RPMI7951 (cell line): ENCODE results near the gene TTLL5. TPM values are rescaled to one million over a fixed set of nuclear protein-coding genes. Genes with fewer than 3 reads are reported as not detected.

ENCODE experiments used
- DNase-seq: peaks from one replicate; pipeline ENCODE4 v3.0.0-alpha.2; 2012; ENCODE audit warnings: low read depth
- total RNA-seq: library from RNA; depleted of rRNA; stranded (reverse); fragments of >200 nt; shearing (Covaris generic); gene quantifications from 2 replicates; pipeline ENCODE4 v1.2.3, GENCODE V29; 2014

The TTLL5 gene
- total RNA-seq, 1 experiment from 2014 or later = 16.2 TPM

GRCh38 chr14:75871181-75871880 lies 210.3 kb downstream of the TTLL5 start:
- DNase-seq = peak; percentile 16

- DNase-seq = peak; percentile 47
Measured at GRCh38 chr14:75875958-75876357, 214.9 kb downstream of the TTLL5 start.

GRCh38 chr14:75876530-75876929 lies 215.5 kb downstream of the TTLL5 start:
- no peak for DNase-seq

GRCh38 chr14:75877292-75877691 lies 216.2 kb downstream of the TTLL5 start:
- DNase-seq = peak; percentile 89

- no peak for DNase-seq
Measured at GRCh38 chr14:75877884-75878283, 216.8 kb downstream of the TTLL5 start.

GRCh38 chr14:75879031-75879430 lies 218.0 kb downstream of the TTLL5 start:
- peak; percentile 32 for DNase-seq

GRCh38 chr14:75880512-75880911 lies 219.5 kb downstream of the TTLL5 start:
- DNase-seq = no peak

- DNase-seq = no peak
Measured at GRCh38 chr14:75881994-75882393, 220.9 kb downstream of the TTLL5 start.

GRCh38 chr14:75884198-75884611 lies 223.2 kb downstream of the TTLL5 start:
- peak; percentile 78 for DNase-seq

- DNase-seq = peak; percentile 73
Measured at GRCh38 chr14:75885829-75886228, 224.8 kb downstream of the TTLL5 start.

- no peak for DNase-seq
Measured at GRCh38 chr14:75886636-75887348, 225.7 kb downstream of the TTLL5 start.

- DNase-seq = no peak
Measured at GRCh38 chr14:75888945-75889344, 227.9 kb downstream of the TTLL5 start.

GRCh38 chr14:75896341-75896740 lies 235.3 kb downstream of the TTLL5 start:
- DNase-seq = no peak

- DNase-seq = no peak
Measured at GRCh38 chr14:75904311-75904710, 243.3 kb downstream of the TTLL5 start.

- DNase-seq = no peak
Measured at GRCh38 chr14:75905147-75905904, 244.3 kb downstream of the TTLL5 start.

GRCh38 chr14:75906228-75906627 lies 245.2 kb downstream of the TTLL5 start:
- no peak for DNase-seq

- DNase-seq = peak; percentile 46
Measured at GRCh38 chr14:75906680-75907280, 245.7 kb downstream of the TTLL5 start.

- no peak for DNase-seq
Measured at GRCh38 chr14:75907756-75908359, 246.8 kb downstream of the TTLL5 start.

- no peak for DNase-seq
Measured at GRCh38 chr14:75909630-75910029, 248.6 kb downstream of the TTLL5 start.

GRCh38 chr14:75910048-75910447 lies 249.0 kb downstream of the TTLL5 start:
- DNase-seq = no peak

GRCh38 chr14:75911883-75912282 lies 250.8 kb downstream of the TTLL5 start:
- no peak for DNase-seq

- DNase-seq = no peak
Measured at GRCh38 chr14:75913183-75913582, 252.1 kb downstream of the TTLL5 start.
